GM15510 (cell line): ENCODE results near the gene SORCS2.

Experiments
- POLR2A ChIP-seq: IDR thresholded peaks from 3 replicates; pipeline ENCODE4 v1.6.1; 2011; ENCODE audit warnings: borderline replicate concordance; ENCODE audit not compliant: insufficient read length; ENCODE audit errors: extremely low read depth

SORCS2 gene

GRCh38 chr4:7462509-7462971, 270.2 kb downstream of the SORCS2 start:
- TF ChIP-seq POLR2A, result no peak

DNA sequence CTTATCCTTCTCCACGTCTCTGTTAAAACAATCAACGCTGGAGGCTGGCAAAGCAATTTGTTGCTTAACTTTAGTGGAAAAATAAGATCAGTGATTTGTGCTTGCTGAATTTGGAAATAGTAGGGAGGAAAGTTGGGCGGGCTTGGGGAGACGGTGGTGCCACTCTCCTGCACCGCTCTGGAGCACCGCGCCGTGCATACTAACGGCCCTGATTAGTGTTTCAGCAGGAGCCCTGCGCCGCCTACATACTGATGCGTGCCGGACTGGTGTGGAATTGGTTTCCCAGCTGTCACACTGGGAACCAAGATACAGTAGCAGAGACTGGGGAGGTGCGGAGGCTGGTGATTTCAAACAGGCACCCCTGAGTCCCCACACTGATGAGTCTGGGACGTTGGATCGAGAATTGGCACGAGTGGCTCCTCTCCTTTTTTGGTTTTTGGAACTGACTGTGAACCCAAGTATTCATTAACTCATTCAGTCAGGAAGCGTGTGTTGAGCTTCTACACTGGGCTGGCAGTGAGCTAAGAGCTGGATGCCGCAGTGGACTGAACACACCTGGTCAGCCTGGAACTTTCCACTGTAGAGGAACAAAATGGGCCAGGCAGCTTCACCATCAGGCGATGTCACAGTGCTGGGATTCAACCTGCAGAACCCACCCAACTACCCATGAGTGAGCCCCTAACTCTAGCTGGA, 271.4 kb downstream of the SORCS2 start:
- no peak for TF ChIP-seq POLR2A

DNA sequence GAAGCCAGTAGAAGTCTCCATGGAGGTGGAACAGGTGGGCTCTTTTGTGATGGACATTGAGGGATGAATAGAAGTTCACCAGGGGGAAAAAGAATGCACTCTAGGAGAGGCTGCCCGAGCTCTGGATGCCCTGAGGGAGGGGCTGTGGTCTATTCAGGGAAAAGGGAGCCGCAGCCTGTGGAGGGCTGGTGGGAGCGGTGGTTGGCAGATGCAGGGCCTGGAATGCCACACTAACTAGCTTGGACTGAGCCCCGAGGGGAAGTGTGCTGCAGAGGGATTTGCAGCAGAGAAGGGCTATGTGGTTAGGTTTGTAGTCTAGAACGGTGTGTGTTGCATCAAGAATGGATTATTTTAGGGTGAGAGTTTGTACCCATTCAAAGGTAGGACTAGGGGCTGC, 271.9 kb downstream of the SORCS2 start:
- no peak for TF ChIP-seq POLR2A

- no peak for TF ChIP-seq POLR2A
These were observed 272.7 kb downstream of the SORCS2 start for GRCh38 chr4:7465017-7465416.

DNA sequence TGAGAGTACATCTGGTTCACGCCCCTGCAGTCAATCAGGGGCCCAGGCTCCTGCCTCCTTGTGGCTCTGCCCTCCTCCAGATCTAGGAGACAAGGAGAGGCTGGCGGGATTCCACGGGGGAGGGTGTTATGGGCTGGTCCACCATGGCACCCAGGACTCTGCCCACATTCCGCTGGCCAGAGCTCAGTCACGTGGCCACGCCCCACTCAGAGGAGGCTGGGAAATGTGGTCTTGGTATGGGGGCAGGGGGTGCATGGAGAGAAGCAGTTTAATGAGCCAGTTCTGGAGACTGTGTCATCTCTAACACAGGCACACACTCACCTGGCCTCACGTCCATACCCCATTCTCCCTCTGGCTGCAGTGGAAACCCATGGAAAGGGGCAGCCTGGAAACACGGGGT, 273.9 kb downstream of the SORCS2 start:
- no peak for TF ChIP-seq POLR2A

DNA sequence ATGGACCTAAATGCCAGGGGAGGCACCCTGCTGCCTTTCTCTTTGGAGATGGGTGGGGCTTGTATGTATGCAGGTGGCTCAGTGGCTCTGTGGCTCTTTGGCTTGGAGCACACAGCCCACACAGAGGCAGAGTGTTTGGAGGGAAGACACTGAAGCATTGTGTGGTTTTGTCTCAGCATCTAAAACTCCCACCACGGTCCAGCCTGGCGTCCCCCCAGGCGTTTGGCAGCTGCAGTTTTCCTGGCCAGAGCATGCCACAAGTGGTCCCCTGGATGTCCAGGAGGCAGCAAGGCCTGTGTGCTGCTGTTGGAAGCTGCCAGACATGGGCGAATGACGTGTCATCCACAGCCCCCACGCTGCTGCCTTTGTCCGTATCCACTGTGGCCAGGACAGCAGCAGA, 274.6 kb downstream of the SORCS2 start:
- no peak for TF ChIP-seq POLR2A

DNA sequence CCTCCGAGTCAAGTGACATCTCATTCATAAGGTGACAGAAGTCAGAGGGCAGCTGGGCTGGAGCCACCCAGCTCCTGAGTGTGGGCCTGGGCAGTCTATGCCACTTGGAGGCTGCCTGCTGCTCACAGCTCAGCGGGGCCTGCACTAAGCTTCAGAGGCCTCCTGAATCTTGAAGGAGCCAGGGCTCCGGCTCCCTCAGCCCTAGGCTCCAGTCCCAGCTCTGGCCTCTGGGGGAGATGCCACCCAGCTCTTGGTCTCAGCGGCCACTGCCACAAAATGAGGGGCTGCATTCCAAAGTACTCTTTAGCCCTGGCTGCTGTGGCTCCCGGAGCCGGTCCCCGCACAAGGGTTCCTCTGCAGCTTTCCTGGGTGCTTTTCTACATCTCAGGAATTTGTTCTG, 275.1 kb downstream of the SORCS2 start:
- TF ChIP-seq POLR2A, result no peak

DNA sequence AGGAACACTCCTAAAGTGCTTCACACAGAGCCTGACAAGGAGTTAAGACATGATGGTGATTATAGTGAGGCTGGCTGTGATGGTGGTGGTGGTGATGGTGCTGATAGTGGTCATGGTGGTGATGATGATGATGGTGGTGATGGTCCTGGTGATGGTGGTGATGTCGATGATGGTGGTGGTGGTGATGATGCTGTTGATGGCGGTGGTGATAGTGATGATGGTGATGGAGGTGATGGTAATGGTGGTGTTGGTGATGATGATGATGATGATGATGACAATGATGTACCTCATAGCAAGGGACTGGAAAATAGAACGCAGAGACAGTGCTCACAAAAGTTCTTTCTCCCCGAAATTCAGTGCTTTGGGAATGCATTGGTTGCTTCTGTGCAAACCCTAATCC, 276.7 kb downstream of the SORCS2 start:
- TF ChIP-seq POLR2A, result no peak

DNA sequence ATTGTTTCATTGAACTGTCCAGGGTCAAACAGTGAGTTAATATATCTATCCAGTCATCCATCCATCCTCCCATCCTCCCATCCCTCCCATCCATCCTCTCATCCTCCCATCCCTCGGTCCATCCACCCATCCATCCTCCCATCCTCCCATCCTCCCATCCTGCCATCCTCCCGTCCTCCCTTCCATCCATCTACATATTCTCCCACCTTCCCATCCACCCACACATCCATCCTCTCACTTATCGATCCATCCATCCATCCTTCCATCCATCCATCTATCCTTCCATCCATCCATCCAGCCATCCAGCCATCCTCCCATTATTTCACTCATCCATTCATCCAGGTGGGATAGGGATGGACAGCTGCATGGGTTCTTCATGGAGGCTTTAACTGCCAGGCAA, 277.8 kb downstream of the SORCS2 start:
- no peak for TF ChIP-seq POLR2A

- no peak for TF ChIP-seq POLR2A
These were observed 278.3 kb downstream of the SORCS2 start for GRCh38 chr4:7470522-7471128.

DNA sequence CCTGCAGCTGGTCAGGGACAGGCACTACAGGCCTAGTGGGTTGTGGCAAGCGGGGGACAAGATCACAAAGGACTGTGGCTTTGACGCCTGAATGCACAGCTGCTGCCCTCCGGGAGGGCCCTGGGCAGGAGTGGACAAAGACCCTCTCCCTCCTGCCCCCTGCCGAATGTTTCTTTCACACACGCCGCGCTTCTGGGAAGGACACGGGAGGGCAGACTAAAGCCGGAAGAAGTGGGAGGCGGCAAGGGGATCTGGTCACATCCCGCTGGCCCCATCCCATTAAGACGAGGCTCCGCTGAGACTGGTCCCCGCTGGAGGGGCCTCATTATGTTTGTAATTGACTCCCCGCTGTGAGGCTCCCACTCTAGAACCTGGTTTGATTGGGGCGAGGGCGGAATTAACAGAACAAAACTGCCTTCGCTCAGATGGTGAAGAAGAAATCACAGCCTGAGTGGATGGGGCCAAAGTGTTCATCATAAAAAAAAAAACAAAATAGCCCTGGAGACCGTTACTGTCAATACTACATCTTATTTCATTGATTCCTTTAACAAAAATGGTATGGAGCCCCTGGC, 280.2 kb downstream of the SORCS2 start:
- no peak for TF ChIP-seq POLR2A

DNA sequence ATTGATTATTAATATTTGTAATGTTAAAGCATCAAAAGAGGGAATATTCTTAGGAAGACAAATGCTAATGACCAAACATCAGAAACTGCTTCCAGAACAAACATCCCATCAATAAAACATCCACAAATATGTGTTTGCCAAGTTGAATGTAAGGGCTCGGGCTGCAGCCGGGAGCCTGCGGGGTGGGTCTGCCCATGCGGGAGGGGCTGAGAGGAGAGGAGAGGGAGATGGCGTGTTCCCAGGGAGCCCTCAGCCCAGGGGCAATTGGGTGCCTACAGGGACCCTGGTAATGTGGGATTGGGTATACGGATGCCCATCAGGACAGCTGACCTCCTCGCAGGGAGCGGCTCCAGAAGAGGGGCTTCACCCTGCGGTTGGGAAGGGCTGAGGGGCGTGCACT, 280.7 kb downstream of the SORCS2 start:
- TF ChIP-seq POLR2A, result no peak

GRCh38 chr4:7474320-7474719, 282.0 kb downstream of the SORCS2 start:
- no peak for TF ChIP-seq POLR2A

GRCh38 chr4:7475207-7475606, 282.9 kb downstream of the SORCS2 start:
- TF ChIP-seq POLR2A, result no peak

DNA sequence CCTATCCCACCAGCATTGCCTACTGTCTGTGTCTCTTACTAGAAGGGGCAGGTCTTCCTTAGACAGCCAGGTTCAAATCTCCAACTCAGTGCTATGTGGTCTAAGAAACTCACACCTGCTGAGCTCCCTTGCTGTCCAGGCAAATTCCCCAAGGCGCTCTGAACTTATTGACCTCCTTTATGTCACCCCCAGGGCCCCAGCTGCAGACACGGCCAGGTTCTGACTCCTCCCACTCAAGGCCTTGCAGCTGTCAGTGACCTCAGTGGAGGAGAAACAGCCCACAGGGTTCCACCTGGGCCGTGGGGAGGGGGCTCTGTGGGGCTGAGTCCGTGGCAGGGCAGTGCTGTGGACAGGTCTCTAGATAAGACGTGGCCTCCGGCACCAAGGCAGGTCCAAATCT, 284.5 kb downstream of the SORCS2 start:
- TF ChIP-seq POLR2A, result no peak

GRCh38 chr4:7477695-7478094, 285.4 kb downstream of the SORCS2 start:
- TF ChIP-seq POLR2A, result no peak
